ENCODE results near the gene PBLD.

PBLD gene

GRCh38 chr10:68332259-68333057 is at the start of gene PBLD:
PBLD (minus strand) TSS chr10:68332928; CDS start chr10:68306844, 26,084 bp downstream.
- DNase-seq = peak; percentile 70

- no peak for DNase-seq
Measured at GRCh38 chr10:68371604-68372003, 38.9 kb upstream of the PBLD start.

- no peak for DNase-seq
Measured at GRCh38 chr10:68367121-68367520, 34.4 kb upstream of the PBLD start.

GRCh38 chr10:68366600-68366999 is 33.9 kb upstream of the PBLD start:
- DNase-seq = no peak

- no peak for DNase-seq
Measured at GRCh38 chr10:68365611-68366010, 32.9 kb upstream of the PBLD start.

- no peak for DNase-seq
Measured at GRCh38 chr10:68364101-68364886, 31.6 kb upstream of the PBLD start.

- DNase-seq = no peak
Measured at GRCh38 chr10:68362590-68362989, 29.9 kb upstream of the PBLD start.

- no peak for DNase-seq
Measured at GRCh38 chr10:68359189-68359588, 26.5 kb upstream of the PBLD start.

GRCh38 chr10:68353537-68353936 is 20.8 kb upstream of the PBLD start:
- DNase-seq = no peak

GRCh38 chr10:68348265-68348741 is 15.6 kb upstream of the PBLD start:
- DNase-seq = peak; percentile 68

- DNase-seq = no peak
Measured at GRCh38 chr10:68346774-68347173, 14.0 kb upstream of the PBLD start.

GRCh38 chr10:68345621-68346020 is 12.9 kb upstream of the PBLD start:
- no peak for DNase-seq

GRCh38 chr10:68342909-68343516 is 10.3 kb upstream of the PBLD start:
- DNase-seq = no peak

GRCh38 chr10:68340358-68341080 is 7.8 kb upstream of the PBLD start:
- no peak for DNase-seq

- DNase-seq = no peak
Measured at GRCh38 chr10:68336754-68337351, 4.1 kb upstream of the PBLD start.

- DNase-seq = no peak
Measured at GRCh38 chr10:68334672-68335467, 2.1 kb upstream of the PBLD start.

- DNase-seq = no peak
Measured at GRCh38 chr10:68333440-68334431, 1.0 kb upstream of the PBLD start.

- DNase-seq = no peak
Measured at GRCh38 chr10:68333058-68333395, 299 bp upstream of the PBLD start.

GRCh38 chr10:68331455-68332258 is 1.1 kb downstream of the PBLD start, which contains the start of gene HNRNPH3:
HNRNPH3 (plus strand) TSS chr10:68332064; CDS start chr10:68337222, 5,158 bp downstream.
- peak; percentile 98 for DNase-seq

Data from CD4-positive, alpha-beta T cell treated with Interleukin-21 for 1 hour (primary cell).